HG02571 (cell line): ENCODE results near the gene GUK1.

Experiments used
- ATAC-seq: cut with Tn5 transposase; IDR thresholded peaks from one replicate; pipeline ENCODE4 v1.9.1; 2021; ENCODE audit warnings: mild to moderate bottlenecking, moderate library complexity; ENCODE audit not compliant: unreplicated experiment

GUK1 gene

DNA sequence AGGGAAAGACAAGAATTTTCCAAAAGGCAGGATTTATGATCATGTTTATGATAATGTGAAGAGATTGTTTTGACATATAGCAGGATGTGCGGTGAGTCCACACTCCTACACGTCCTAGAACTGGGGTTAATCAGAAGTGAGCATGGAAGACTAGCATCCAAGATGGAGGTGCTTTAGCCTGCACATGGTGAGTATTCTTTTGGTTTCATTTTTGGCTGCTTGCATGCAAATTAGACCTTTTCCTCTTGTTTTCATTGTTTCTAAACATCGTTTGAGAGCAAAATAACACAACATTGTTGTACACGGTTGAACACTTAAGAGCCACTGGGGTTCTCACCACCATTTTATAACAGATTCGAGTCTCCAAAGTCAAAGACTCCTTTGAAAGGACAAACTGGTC is 14.9 kb upstream of the GUK1 start:
- no peak for ATAC-seq

DNA sequence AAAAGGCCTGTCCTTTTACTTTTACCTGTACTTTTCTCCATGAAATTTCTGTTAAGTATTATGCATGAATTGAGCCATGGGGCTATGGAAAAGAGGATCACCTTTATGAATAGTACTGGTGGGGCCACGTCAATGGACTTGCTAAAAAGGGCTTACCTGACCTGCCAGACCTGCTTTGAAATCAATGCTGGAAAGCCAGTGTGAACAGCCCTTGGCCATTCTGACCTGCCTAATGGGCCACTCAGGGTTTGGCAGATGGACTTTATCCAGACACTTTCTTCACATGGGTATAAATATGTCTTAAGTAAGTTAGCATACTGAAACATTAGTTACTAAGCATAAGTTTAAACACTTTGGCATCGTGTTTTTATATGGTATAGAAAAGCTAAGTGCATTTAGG is 8.3 kb upstream of the GUK1 start:
- ATAC-seq = no peak

DNA sequence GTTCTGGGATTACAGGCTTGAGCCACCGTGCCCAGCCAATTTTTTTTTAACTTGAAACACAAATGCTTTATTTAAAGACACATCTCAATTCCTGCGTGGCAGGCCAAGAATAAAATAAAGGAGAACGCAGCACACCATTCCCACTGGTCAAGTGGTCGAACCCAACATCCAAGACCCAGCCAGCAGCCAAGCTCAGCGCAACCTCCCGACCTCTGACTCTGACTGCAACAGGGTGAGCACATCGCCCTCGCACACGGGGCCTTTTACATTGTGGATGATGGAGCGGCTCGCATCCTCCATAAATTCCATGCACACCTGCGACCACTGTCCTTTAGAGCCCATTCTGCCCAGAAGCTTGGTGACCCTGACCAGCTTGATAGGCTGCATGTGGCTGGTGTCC is 5.5 kb upstream of the GUK1 start:
- ATAC-seq = no peak

DNA sequence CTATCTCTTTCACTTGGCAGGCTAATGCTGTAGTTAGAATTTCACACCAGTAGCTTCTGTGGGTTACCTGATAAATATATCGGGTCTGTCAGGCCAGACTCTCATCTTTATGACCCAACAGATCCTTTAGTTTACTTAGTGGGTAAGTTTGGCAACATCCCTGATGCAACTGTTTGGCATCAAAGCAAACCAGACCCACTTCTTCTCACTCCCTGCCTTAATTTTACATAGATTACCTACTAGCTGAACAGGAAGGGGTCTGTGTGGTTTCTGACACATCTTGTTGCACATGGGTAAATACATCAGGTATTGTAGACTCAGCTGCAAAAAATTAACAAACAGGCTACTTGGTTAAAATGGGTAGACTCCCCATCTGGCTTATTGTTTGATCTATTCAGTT is 3.2 kb upstream of the GUK1 start:
- ATAC-seq = no peak

DNA sequence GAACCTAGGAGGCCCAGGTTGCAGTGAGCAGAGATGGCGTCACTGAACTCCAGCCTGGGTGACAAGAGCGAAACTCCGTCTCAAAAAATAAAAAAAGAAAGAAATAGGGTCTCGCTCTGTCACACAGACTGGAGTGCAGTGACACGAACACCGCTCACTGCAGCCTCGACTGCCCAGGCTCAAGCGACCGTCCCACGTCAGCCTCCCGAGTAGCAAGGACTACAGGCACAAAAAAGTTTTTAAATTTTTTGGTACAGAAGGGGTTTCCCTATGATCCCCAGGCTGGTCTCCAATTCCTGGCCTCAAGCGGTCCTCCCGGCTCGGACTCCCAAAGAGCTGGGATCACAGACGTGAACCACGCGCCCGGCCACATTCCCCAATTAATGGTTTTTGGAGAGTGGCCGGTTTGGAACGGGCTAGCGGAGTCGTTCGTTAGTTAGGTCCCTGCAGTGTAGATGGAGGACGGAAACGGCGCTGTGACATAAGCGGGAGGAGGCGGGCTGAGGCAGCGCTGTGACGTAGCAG is 611 bp upstream of the GUK1 start:
- ATAC-seq = no peak

DNA sequence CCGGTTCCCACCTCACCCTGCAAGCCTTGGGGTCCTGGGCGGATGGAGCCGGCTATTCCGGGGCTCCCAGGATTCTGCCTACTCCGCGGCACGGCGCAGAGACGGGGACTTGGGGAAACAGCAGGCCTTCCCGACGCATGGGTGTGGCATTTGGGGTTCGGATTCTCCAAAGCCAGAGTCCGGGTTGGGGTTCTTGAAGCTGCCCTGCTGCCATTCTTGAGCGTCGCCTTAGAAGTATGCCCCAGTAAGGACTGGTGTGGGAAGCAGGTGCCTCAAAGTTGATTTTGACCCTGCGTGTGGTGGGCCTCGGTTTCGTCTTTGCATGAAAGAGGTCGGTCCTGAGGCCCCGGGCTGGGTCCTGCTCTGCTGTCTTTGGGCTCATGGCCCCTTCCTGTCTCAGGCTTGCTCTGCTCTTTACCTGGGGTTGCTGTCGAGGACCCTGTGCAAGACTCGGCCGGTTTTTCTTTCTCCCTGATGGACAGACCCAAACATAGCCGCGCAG is 696 bp downstream of the GUK1 start:
- no peak for ATAC-seq

DNA sequence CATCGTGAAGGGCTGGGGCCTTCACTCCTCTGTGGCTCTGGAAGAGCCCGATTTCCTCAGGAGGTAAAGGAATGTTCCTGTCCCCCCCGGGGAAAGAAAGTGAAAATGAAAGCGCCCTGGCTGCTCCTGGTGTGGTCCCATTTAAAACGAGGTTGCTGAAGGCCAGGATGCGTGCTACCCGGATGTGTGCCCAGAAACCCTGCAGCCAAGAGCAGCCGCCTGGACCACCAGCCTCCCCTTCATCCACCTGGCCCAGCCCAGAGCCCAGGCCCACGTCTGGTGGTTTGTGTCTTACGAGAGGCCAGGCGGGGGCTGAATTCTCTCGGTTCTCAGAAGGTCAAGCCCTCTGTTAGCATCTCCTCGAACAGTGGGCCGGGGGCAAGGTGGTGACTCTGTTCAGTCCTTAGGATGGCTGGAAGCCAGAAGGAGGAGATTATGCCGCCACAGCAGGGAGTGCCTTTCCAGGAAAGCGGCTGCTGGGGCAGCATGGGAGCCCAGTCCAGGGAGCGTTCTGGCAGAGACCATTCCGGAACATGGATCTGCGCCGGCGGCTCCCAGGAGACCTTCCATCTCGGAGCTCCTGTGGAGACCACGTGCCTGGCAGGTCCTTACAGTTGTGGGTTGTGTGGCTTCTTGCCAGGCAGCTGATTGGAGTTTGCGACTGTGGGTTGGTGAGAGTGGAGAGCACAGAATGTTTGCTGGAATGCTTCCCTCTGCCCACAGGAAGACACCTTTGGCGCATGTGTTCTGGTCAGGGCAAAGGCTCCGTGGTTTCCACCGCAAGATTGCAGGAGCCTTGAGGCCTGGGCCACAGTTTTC is 1.4 kb downstream of the GUK1 start:
- ATAC-seq = no peak

DNA sequence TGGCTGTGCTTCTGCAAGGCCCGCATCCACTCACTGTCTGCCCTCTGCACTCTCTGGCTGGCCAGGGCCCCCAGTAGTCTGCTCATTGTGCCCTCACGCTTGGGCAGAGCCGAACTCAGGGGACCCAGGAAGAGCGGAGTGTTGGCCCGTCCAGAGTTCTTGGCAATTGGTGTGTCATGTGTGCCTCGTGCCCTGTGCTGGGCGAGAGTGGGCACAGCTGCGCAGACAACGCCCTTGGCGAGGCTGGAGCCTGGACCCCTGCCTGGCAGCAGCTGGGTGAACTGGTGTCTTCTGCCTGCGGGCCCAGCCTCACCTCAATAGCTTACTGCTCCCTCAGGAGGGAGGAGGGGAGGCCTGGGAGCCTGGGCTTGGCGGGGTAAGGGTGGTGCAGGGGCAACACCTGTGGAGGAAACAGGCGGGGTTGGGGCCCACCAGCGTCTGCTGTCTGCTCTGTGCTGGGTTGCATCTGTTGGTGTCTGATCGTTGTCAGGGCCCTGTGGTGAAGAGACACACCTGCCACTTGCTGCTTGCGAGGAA is 2.1 kb downstream of the GUK1 start:
- ATAC-seq = no peak

DNA sequence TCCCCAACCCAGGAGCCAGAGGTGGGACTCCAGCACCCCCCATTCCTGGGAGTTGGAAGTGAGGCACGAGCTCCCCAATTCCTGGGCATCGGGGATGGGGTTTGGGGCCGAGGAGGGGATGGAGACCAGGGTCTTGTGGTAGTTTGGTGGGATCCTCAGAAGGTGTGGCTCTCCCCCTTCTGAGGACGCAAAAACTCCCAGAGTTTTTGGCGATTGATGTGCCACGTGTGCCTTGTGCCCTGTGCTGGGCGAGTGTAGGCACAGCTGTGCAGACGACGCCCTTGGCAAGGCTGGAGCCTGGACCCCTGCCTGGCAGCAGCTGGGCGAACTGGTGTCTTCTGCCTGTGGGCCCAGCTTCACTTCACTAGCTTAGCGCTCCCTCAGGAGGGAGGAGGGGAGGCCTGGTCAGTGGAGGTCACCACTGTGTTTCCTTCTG is 2.6 kb downstream of the GUK1 start:
- ATAC-seq = no peak

DNA sequence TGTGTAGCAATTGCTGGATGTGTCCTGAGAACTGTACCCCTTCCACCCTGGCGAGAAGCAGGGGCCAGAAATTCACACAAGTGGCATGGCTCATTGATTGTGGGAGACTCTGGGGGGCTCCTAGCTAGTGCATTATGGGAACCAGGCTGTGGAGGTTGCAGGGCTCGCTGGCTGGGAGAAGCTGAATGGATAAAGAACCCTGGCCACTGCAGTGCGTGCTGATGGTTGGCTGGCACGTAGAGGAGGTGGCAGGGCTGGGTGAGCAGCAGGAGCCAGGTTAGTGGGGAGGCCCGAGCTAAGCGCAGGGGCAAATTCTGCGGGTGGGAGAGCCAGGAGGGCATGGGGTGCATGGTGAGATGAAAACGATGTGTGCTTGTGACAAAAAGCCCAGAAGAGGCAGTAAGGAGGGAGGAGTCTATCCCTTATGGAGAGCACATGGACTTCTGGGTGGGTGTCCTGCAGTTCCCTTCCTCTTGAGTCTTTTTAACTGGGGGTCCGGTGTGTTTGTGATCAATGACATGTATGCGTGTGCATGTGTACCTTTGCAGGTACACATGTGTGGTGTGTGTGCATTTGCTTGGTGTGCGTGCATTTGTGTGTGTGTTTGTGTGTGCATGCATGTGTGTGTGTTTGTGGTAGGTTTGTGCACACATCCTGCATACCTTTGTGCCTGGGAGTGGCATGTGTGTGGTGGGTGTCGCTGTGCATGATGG is 3.6 kb downstream of the GUK1 start:
- no peak for ATAC-seq

DNA sequence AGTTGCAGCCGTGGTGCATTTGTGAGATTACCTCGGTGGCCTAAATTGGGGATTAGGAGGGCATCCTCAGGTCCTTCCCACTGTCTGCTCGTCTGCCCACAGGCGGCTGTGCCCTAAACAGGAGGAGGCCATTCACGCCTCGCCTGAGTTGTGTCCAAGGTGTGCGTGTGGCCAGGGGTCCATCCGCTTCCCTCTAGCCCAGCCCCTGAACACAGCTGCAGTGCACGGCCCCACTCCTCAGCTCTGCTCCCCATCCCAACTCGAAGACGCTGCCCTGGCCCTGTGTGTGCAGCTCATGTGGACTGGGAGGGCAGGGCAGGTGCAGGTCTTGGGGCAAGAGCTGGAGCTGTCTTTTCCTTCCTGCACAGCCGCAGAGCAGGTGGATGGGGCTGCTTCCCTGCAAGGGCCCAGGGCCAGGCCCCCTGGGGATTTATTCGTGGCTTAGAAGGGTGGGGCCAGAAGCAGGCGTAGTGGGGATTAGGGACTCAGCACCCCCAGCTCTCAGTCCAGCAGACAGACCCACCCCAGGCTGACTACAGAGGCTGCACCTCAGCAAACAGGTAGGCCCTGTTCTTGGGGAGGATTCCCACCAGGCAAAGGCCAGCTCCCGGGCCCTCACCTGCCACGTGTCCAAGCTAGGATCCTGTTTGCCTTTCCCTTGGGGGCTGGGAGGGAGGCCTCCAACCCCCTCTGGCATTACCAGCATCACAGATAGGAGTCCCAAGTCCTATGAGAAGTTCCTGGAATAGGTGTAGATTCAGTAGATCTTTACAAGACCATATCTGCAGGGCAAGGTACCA is 4.3 kb downstream of the GUK1 start:
- no peak for ATAC-seq

DNA sequence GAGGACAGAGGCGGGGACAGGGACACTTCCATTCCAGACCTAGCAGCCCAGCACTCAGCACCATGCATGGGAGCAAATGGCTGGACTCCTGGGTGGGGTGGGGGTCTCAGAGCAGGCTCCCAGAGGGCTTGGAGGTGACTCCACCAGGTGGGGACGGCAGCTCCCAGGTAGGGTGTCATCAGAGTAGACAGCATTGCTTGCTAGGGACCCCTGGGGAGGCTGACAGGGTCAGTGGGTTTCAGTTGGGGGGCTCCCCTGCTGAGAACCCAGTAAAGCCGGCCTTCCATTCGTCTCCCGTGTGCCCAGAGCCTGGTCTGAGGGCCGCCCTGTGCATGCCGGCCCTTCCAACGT is 4.9 kb downstream of the GUK1 start:
- no peak for ATAC-seq

DNA sequence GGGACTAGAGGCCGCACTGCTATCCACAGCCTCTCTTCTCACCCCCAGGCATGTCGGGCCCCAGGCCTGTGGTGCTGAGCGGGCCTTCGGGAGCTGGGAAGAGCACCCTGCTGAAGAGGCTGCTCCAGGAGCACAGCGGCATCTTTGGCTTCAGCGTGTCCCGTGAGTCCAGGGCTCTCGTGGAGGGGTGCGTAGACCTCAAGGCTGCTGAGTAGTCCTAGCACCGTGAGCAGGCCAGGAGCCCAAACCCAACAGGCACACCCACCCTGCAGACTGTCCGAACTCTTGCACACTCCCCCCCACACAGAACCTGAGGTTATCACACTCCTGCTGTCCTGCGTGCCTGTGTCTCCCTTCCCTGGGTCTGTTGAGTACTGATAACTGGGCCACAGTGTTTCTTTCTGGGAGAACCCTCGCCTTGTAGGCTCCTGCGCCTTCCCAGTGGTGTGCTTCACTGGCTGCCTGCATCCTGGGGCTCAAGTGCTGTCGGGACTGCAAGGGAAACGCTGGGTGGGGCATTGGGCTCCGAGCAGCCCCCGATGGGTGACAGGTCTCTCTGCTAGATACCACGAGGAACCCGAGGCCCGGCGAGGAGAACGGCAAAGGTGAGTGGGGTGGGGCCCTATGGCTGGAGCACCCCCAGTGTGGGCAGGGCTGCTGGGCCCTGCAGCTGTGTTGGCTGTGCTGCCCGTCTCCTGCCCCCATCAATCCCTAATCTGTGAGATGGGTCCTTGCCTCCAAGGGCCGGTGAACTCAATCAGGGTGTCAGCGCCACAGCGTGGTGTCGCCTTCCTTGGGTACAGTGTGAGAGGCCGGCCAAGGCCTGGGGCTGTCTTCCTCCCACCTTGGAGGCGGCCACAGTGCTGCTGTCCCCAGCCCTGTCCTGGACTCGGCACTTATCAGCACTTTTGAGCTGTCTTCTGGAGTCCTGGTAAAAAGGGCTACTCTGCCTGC is 5.7 kb downstream of the GUK1 start:
- no peak for ATAC-seq

DNA sequence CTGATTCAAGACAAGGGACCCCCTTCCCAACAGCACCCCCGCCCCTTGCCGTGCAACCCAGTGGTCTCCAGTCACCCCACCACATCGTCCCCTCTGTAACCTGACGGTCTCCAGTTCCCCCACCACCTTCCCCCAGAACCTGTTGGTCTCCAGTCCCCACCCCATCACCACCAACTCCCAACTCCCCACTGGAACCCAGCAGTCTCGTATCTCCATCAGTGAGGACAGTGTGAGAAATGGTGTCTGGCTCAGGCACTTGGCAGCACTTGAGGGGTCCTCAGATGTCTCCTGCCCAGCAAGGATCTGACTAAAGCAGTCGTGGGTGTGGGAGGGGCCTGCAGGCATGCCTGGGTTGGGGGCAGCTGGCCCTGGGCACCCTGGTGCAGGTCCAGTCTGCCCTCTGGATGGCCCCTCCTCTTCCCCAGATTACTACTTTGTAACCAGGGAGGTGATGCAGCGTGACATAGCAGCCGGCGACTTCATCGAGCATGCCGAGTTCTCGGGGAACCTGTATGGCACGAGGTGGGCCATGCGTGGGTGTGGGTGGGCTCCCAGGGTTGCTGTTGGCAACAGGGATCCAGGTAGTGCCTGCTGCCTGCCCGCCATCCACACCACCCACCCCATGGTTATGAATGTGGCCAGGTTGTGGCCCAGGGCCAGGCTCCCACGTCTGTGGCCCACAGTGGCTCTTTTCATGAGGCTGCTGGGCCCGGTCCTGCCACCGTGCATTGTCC is 6.5 kb downstream of the GUK1 start:
- no peak for ATAC-seq

DNA sequence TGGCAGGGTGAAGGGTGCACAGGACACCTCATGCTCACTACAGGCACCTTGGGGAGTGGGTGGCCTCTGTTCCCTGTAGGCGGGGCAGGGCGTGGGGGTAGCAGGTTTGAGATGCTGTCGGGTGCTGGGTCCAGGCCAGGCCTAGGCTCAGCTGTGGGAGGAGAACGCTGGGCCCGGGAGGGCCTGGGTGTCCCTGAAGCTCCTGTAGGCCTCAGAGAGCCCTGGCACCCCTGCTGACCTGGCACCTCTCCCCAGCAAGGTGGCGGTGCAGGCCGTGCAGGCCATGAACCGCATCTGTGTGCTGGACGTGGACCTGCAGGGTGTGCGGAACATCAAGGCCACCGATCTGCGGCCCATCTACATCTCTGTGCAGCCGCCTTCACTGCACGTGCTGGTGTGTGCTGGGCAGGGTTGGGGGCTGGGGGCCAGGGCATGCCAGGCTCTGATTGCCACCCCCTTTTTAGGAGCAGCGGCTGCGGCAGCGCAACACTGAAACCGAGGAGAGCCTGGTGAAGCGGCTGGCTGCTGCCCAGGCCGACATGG is 7.1 kb downstream of the GUK1 start:
- ATAC-seq = no peak

DNA sequence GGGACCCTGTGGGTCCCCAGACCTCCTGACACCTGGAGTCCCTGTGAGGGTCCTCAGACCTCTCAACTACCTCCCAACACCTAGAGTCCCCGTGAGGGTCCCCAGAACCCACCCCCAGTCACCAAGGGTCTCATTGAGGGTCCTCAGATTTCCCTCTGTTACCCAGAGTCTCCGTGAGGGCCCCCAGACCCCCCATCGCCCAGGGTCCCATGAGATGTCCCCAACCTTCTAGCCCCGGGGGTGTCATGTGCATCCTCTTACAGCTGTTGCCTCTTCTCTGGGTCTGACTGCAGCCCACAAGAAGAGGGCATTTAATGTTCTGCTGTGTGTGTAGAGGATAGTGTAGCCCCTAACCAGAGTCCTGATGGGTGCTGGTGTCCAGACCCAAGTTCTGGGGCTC is 7.7 kb downstream of the GUK1 start:
- no peak for ATAC-seq

DNA sequence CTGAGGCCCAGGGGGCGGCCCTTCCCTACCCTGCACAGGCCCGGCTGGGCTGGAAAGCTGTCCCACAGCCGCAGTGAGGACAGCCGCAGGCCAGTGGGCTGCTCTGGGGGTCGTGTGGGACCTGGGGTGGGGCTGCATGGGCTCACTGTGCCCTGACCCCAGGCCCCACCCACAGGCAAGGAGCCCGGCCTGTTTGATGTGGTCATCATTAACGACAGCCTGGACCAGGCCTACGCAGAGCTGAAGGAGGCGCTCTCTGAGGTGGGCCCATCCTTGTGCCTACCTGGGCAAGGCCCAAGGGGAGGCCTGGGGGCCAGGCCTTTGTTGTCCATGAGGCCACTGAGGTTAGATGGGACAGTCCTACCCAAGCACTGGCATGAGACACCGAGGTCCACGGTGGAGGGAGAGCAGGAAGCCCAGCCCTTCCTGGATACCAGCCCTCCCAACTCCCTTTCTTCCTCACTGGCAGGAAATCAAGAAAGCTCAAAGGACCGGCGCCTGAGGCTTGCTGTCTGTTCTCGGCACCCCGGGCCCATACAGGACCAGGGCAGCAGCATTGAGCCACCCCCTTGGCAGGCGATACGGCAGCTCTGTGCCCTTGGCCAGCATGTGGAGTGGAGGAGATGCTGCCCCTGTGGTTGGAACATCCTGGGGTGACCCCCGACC is 8.2 kb downstream of the GUK1 start:
- no peak for ATAC-seq

DNA sequence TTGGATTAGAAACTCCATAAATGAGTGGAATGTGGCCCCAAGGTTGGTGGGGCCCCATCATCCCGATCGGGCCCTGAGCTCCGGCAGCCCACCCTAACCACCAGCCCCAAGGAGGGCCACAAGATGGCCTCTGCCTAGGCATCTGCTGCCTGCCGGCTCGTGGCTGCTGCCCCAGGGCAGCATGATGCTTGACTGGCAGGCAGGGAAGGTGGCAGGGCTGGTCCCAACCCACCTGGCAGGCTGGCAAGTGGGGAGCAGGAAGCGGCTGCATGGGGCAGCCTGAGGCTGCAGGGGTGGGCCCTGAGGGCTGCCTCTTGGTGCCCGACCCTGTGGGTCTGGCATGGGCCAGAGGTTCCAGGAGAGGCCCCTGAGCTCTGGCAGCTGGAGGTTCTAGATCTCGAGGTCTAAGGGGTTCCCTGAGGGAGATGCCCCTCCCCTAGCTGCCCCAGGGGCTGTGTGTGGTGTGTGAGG is 8.9 kb downstream of the GUK1 start:
- ATAC-seq = no peak
